Urinary bladder (tissue), 2 donors: Measurements from ENCODE around the gene EN1. TPM values are rescaled to one million over a fixed set of nuclear protein-coding genes. Genes with fewer than 3 reads are reported as not detected.

Experiments
- polyA plus RNA-seq: library from polyadenylated mRNA; stranded (reverse); fragments of 200-250 nt; gene quantifications from one replicate; pipeline ENCODE4 v1.2.3, GENCODE V29; 2013
- total RNA-seq: library from RNA; depleted of rRNA; stranded (reverse); fragments of >200 nt; gene quantifications from one replicate; pipeline ENCODE4 v1.2.3, GENCODE V29; 2014
- donor health status: healthy.

The EN1 gene
- total and polyA plus RNA-seq, 2 donors: not detected

Other genes starting within 250 kb of the EN1 start
- gene MARCO, start 94.5 kb upstream of the EN1 start, total RNA-seq: 0.42 TPM
- gene MARCO, start 94.5 kb upstream of the EN1 start, polyA plus RNA-seq: 21.7 TPM